HG02943 (cell line): Measurements from ENCODE around the gene GPR176.

Source experiments
- ATAC-seq: cut with Tn5 transposase; IDR thresholded peaks from one replicate; pipeline ENCODE4 v1.9.1; 2021; ENCODE audit warnings: mild to moderate bottlenecking, low read depth, moderate library complexity; ENCODE audit not compliant: unreplicated experiment

The GPR176 gene

DNA sequence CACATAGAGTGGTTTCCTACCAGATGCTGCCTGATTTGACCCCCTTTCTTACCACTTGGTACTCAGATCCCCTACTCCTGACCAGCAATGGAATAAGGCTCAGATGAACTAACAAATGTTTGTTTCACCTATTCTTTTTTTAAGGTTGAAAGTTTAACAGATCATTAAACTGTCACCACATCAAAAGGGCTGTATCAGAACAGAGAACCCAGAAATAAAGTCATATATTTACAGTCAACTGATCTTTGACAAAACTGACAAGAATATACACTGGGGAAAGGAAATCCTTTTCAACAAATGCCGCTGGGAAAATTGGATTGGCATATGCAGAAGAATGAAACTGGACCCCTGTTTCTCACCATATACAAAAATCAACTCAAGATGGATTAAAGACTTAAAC is 56.0 kb downstream of the GPR176 start:
- ATAC-seq = no peak

GRCh38 chr15:39860871-39861270 is 59.2 kb downstream of the GPR176 start:
- ATAC-seq = no peak

DNA sequence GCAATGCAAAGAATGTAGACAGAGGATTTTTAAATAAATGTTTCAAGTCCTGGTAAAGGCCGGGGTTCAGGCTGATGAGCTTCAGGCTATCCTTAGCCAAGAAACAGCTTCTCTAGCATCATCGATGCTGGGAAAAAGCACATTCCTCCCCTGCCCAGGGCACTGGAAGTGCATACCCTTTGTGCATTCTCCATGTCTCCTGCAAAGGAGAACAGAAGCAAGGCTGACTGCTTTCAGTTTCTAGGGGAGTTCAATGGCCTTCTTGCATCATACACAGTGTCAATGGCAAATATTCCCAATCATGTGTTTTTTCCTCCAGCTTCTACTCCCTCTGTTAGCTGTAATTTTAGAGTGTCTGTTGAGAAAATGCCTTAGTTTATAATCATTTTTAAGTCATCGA is 59.9 kb downstream of the GPR176 start:
- ATAC-seq = no peak

DNA sequence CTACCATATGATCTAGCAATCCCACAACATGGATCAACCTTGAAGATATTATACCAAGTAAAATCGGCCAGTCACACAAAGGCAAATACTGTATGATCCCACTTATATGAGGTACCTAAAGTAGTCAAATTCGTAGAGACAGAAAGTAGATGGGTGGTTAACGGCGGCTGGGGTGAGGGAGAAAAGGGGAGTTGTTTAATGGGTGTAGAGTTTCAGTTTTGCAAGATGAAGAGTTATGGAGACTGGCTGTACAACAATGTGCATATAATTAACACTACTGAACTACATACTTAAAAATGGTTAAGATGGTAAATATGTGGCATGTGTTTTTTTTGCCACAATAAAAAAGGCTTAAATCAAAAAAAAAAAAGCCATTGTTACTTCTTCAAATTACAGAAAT is 60.4 kb downstream of the GPR176 start:
- ATAC-seq = no peak

GRCh38 chr15:39857132-39857531 is 62.9 kb downstream of the GPR176 start:
- ATAC-seq = no peak

DNA sequence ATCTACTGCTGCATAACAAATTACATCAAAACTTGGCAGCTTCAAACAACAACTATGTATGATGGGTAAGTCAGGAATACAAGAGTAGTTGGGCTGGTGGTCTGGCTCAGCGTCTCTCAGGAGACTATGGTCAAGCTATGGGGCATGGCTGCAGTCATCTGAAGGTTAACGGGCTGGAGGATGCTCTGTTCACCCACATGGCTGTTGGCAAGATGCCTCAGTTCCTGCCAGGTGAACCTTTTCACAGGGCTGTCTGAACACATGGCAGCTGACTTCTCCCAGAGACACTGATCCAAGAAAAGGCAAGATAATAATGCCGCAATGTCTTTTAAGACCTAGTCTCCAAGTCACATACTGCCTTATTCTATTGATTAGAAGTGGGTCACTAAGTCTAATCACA is 63.7 kb downstream of the GPR176 start:
- ATAC-seq = no peak

- no peak for ATAC-seq
These were observed 64.7 kb downstream of the GPR176 start for GRCh38 chr15:39855400-39855799.

GRCh38 chr15:39854161-39854560 is 65.9 kb downstream of the GPR176 start:
- no peak for ATAC-seq

DNA sequence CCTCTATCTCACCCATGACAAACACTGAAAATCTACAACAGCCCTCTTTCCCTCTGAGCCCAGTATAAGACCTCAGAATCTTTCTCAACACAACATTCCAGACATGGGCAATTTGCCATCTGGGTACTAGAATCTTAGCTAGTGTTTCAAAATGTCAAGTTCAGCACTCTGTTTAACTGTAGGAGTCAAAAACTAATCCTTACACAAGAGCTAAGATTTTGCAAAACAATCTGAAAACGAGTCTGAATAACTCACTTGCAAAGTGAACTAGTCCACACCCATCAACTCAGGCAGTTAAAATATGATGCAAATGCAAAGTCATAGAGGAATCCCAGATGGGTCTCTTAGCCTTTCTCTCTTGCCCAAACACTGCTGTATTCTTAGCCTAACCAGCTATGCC is 67.8 kb downstream of the GPR176 start:
- no peak for ATAC-seq

GRCh38 chr15:39851500-39852092 is 68.5 kb downstream of the GPR176 start:
- no peak for ATAC-seq

DNA sequence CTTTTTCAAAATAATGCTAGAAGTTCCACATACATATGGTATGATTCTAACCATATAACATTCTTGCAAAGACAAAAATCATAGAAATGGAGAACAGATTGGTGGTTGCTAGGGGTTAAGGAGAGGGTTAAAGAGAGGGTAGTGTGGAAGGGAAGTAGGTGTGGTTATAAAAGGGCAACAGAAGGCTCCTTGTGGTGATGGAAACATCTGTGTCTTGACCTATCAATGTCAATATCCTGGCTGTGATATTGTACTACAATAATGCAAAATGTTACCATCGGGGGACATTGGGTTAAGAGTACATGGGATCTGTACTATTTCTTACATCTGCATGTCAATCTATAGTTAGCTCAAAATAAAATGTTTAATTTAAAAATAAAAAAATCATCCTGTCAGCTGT is 69.6 kb downstream of the GPR176 start:
- ATAC-seq = no peak

GRCh38 chr15:39846108-39846507 is 74.0 kb downstream of the GPR176 start:
- no peak for ATAC-seq

GRCh38 chr15:39845582-39845981 is 74.5 kb downstream of the GPR176 start:
- no peak for ATAC-seq

- ATAC-seq = no peak
These were observed 76.5 kb downstream of the GPR176 start for GRCh38 chr15:39843565-39843964.

GRCh38 chr15:39837454-39837853 is 82.6 kb downstream of the GPR176 start:
- no peak for ATAC-seq

GRCh38 chr15:39835550-39835949 is 84.5 kb downstream of the GPR176 start:
- no peak for ATAC-seq

DNA sequence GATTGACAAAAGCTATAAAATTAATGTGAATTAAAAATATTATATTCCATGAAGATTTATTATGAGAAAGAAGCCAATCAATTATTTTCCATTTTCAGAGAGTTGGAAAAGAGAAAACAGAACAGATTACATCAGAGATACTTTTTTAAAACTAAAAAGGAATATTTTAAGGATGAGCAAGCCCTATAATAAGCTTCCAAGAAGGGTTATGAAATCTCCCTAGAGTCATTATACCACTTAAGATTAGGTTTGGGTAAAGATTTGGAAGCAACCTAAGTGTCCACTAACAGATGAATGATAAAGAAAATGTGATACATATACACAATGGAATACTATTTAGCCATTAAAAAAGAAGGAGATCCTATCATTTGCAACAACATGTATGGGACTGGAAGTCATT is 85.8 kb downstream of the GPR176 start:
- ATAC-seq = no peak

DNA sequence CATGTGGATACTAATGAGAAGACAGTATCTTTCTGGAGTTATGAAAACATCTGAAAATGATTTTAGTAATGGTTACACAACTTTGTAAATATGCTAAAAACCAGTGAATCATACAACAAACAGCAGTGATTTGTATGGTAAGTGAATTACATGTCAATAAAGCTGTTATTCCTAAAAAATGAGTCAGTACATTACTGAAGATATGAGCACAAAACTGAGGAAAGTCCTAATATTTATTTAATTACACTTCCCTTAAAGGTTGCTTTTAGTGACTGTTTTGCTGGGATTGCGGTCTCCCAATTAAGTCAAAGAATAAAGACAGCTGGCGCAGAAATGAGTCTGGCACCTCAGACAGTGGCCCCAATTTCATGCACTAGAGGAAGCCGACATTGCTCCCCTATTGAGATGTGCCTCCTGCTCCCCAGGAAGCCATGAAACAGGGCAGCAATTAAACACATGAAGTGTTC is 86.5 kb downstream of the GPR176 start:
- no peak for ATAC-seq

GRCh38 chr15:39830166-39830565 is 89.9 kb downstream of the GPR176 start:
- ATAC-seq = no peak

DNA sequence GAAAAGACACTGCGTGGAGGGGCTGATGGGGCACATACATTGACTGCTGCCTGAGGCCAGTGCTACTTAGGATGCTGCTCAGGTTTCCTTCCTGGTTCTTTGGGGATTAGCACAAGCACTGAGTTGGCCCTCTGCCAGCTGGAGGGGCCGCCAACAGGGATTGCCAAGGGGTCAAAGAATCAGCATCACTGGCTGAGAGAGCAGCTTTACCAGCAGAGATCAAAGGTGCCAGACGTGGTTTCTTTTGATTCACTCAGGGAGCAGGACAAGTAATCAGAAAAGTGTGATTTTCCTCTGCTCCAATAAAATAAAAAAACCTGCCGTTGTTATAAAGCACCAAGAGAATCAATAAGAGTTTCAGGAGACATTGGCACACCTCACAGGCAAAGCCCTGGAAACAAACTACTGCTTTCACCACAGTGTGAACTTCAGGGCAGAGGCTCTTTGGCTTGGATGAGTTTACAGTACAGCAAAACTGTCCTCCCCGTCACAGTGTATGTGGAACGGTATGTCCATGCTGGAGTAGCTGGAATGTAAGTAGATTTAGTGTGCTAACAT is 91.6 kb downstream of the GPR176 start:
- ATAC-seq = no peak

GRCh38 chr15:39826975-39827374 is 93.1 kb downstream of the GPR176 start:
- ATAC-seq = no peak

- no peak for ATAC-seq
These were observed 96.4 kb downstream of the GPR176 start for GRCh38 chr15:39823634-39824033.
